ENCODE data around the gene RBM26. TPM values are rescaled to one million over a fixed set of nuclear protein-coding genes. Genes with fewer than 3 reads are reported as not detected.
"Not testable (repeated sequence)": the region's sequence is repeated elsewhere in the genome, so short reads cannot be mapped to it uniquely, and the experiment has no call there.

Gene RBM26
- total RNA-seq, 1 donor from 2014 or later, result 28.8 TPM

DNA sequence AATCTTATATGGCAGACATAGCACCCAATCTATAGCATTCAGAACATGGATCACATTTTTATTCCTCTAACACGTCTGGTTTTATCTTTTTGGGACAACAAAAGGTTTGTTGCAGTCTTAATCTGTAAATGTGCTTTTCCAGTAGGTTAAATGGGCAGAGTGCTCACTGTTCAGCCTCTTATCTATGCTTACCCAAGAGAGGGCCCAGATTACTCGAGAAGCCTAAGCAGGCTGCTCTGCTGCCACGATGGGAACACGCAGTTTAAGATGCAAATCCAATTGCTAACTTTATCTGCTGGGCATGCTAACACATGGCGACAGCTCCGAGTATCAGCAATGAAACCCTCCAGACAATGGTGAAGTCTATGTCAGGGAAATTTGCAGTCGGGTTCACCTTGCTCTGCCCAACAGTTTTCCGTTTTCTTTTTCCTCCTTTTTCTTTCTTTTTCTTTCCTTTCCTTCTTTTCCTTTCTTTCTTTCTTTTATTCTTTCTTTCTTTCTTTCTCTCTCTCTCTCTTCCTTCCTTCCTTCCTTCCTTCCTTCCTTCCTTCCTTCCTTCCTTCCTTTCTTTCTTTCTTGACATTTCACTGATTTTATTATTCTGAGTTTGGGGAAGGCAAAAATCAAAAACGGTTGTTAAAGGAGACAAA, 115.3 kb downstream of the RBM26 start:
- no peak for DNase-seq (ENCODE audit: low spot score)
- intact Hi-C loops (cut with DNase I), result no loop called here

DNA sequence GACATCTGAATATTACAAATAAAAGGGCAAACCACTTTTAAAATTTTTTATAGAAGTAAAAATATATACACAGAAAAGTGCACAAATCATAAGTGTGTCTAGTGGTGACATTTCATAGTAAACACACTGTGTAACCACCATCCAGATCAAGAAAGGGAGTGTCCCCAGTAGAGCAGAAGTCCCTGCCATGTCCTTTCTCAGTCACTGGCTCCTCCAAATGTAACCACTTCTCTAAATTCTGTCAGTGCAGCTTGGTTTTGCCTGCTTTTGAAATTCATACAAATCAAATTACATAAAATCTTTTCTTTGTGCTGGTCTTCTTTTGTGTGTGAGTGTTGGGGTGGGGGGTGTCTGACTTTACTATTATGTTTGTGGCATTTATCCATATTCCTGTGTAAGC, 116.5 kb downstream of the RBM26 start:
- intact Hi-C loops (cut with DNase I), result no loop called here
- no peak for DNase-seq (ENCODE audit: low spot score)

DNA sequence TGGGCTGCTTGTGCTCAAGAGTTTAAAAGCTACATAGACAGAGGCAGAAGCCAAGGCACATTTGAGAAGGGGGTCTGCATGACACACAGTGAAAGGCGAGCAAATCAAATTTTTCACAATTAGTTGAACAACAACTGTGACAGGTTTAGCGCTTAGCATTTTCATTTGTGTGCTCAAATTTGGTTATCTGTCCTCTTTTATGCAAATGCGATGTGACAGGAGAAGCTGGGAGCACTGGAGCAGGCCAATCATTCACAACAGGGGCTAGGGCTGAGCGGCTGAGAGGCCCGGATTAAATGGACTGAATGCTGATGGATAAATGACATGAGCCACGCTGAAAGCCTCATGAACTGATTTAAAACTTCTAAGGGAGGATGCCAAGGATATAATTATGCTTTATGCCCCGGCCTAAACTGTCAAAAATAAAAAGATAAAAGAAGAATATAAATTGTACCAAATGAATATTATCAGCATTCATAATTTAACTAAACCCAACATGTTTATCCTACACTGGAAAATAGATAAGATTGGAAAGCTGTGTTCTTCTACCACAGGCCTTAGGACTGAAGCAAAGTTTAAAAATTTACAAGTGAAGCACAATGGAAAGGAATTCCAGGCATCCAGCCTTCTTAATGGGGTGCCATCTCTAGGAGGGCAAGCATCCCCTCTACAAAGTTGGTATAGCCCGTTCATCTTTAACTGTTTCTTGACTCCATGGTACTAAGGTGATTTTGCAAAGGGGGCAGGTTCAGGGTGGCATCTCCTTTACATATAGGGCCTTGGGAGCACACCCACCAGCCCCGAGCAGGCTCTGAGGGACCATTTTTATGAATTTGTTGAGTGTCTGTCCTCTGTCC, 117.9 kb downstream of the RBM26 start:
- no peak for DNase-seq (ENCODE audit: low spot score)
- intact Hi-C loops (cut with DNase I), result no loop called here

DNA sequence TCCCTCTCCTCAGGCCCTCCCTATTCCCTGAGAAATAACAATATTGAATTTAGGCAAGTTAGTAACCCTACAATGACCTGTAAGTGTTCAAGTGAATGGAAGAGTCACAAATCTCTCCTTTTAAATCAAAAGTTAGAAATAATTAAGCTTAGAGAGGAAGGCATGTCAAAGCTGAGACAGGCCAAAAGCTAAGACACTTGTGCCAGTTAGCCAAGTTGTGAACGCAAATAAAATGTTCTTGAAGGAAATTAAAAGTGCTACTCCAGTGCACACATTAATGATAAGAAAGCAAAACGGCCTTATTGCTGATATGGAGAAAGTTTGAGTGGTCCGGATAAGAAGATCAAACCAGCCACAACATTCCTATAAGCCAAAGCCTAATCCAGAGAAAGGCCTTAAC, 120.9 kb downstream of the RBM26 start:
- intact Hi-C loops (cut with DNase I), result no loop called here
- no peak for DNase-seq (ENCODE audit: low spot score)

DNA sequence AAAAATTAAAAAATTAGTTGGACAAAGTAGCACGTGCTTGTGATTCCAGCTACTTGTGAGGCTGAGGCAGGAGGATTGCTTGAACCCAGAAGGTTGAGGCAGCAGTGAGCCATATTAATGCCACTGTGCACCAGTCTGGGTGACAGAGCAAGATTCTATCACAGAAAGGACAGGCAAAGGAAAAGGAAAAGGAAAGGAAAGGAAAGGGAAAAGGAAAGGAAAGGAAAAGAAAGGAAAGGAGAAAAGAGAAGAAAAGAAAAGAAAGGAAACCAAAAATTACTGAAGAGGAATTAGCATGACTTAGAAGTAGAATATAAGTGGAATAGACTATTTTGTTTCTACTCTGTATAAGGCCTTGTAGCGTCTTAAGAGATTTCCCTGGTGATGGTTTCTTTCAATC, 122.3 kb downstream of the RBM26 start:
- DNase-seq (ENCODE audit: low spot score), result no peak
- intact Hi-C loops (cut with DNase I), result no loop called here

DNA sequence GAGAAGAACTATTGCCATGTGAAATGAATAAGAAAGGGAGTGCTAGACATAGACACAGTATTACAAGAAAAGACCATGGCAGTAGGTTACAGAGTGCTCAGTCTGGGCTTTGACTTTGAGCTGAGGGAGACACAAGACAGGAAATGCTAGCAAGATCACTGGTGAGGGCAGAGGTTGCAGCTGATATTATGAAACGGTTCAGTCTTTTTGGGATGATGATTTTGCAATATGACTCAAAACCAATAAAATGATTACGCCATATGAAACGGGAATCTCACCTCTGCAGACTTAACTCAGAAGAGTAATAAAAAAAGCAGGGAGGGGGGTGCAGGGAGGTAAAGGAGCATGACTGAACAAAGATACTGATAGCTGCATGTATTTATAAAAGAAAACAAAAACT, 123.1 kb downstream of the RBM26 start:
- intact Hi-C loops (cut with DNase I), result no loop called here
- no peak for DNase-seq (ENCODE audit: low spot score)

DNA sequence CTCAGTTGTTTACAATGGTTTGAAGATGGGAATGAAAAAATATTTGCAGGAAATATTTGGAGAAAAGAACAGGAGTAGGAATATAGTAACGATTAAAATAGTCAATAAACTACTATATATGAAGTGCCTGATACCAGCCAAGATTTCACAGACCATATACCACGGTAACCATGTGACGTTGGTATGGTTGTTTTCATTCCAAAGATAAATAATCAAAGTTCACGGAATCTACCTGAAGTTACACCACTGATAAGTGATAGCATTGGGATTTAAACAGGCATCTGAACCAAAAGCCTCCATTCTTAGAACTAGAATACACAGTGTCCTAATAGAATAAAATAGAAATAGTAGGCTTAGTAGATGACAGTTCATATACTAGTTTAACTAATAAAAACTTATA, 123.5 kb downstream of the RBM26 start:
- intact Hi-C loops (cut with DNase I), result no loop called here
- DNase-seq (ENCODE audit: low spot score), result no peak

DNA sequence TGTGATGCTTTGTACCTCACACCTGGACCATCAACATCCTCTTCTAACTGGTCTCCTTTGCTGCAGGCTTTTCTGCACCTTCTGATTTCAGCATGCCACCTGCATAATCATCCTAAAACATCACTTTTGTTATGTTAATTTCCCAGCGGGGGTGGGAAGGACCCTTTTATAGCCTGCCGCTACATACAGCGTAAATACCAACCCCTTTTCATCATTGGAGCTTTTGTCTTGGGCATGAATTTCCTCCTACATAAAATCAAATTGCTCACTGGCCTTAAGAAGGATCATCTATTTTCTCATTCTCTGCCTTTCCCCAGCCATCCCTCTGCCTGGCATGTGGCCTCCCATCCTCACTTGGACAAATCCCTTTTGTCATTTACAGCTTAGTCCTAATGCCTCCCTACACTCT, 124.7 kb downstream of the RBM26 start:
- intact Hi-C loops (cut with DNase I), result no loop called here
- no peak for DNase-seq (ENCODE audit: low spot score)

DNA sequence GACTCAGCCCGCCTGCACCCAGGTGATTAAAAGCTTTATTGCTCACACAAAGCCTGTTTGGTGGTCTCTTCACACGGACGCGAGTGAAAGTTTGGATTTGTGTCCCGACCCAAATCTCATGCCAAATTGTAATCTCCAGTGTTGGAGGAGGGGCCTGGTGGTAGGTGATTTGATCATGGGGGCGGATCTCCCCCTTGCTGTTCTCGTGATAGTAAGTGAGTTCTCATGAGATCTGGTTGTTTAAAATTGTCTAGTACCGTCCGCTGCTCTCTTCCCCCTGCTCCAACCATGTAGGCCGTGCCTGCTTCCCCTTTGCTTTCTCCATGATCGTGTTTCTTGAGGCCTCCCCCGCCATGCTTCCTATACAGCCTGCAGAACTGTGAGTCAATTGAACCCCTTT, 126.3 kb downstream of the RBM26 start:
- intact Hi-C loops (cut with DNase I); DNase-seq (ENCODE audit: low spot score): not testable (repeated sequence)

DNA sequence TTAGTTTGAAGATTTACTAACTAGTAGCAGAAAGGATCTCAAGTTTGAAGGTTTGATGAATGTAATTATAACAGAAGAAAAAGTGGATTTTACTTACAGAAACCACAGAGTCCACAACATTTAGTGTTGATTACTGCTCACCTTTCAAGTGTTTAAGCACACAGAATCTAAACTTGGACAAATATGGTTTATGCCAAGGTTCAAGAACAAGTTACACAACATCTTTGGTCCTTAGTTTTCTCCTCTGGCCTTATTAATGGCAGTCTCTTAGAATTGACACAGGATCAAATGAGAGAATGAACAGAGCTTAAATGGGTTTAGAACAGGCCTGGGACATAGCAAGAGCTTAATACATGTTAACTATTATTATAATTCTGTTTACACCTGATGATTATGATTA, 133.0 kb downstream of the RBM26 start:
- DNase-seq (ENCODE audit: low spot score), result no peak
- intact Hi-C loops (cut with DNase I), result no loop called here

DNA sequence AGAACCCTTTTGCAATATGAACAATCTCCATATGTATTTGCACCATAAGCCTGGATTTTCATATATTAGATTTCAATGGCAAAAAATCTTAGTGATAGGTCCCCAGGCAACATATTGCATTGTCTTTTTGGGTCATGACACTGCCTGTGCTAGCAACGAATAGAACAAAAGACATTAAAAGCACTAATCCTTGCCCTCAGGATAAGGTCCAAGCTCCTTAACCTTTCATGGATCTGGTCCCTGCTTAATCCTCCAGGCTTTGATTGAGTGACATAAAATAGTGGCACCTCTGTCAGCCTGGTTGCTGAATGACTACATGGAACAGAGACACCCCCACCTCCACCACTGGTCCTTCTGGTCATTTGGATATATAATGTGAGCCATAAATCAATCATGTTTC, 134.4 kb downstream of the RBM26 start:
- intact Hi-C loops (cut with DNase I), result no loop called here
- DNase-seq (ENCODE audit: low spot score), result no peak

DNA sequence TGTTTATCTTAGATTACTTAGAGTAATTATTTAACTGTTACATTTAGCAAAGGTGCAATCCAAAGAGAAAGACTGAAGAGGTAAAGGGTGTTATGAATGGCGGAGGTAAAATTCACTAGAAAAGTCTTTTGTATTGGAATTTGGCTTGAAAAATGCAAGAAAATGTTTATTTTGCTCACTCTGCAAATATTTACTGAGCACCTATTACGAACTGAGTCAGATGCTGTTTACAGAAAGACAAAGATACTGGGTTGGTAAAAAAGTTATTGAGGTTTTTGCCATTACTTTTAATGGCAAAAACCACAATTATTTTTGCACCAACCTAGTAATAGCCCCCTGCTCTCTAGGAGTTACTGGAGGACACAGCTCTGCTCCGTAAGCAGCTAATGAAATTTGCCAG, 135.2 kb downstream of the RBM26 start:
- no peak for DNase-seq (ENCODE audit: low spot score)
- intact Hi-C loops (cut with DNase I), result no loop called here

Other genes starting within 250 kb of the RBM26 start
- 26.9 TPM for gene NDFIP2, start 74.9 kb upstream of the RBM26 start, total RNA-seq

All from cardiac septum (tissue), 1 donor.